ENCODE measurements around the gene FARS2.

The FARS2 gene

GRCh38 chr6:5442319-5442718 lies 181.0 kb downstream of the FARS2 start:
- H3K4me3 ChIP-seq (ENCODE audit: low read depth, low read length): no peak overlapping the region
- TF ChIP-seq MAX (IDR thresholded peaks at IDR 0.05; ENCODE audit: low read depth, low read length): no peak
- TF ChIP-seq MYC (IDR thresholded peaks at IDR 0.05; ENCODE audit: low read depth, low read length): no peak
- TF ChIP-seq POLR2A (IDR thresholded peaks at IDR 0.05; ENCODE audit: extremely low read depth, insufficient read length): no peak
- no peak for TF ChIP-seq CTCF (IDR thresholded peaks at IDR 0.05; ENCODE audit: low read depth, low read length)
- no peak for DNase-seq (ENCODE audit: low read depth)

- DNase-seq (ENCODE audit: low read depth): no peak
- TF ChIP-seq POLR2A (IDR thresholded peaks at IDR 0.05; ENCODE audit: extremely low read depth, insufficient read length) (no peak), MAX (IDR thresholded peaks at IDR 0.05; ENCODE audit: low read depth, low read length) (no peak), MYC (IDR thresholded peaks at IDR 0.05; ENCODE audit: low read depth, low read length) (no peak), CTCF (IDR thresholded peaks at IDR 0.05; ENCODE audit: low read depth, low read length) (no peak)
- H3K4me3 ChIP-seq (ENCODE audit: low read depth, low read length): no peak overlapping the region
These were observed 181.6 kb downstream of the FARS2 start for GRCh38 chr6:5442916-5443315.

DNA sequence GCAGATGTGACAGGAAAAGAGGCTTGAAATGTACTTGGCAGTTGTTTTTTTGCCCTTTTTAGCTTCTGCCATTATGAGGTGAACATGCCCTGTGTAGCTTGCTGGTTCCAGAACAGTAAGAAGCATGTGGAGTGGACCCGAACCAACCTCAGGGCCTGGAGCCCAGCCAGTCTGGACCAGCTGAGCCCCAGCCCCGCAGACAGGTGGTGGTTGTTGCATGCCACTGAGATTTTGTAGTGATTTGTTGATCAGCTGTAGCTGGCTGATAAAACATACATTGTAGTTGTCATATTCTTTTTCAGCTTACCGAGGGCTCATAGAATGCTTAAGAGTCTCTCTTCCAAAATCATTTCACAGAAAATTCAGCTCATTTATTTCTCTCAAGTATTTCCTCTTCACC lies 182.2 kb downstream of the FARS2 start:
- TF ChIP-seq MYC (IDR thresholded peaks at IDR 0.05; ENCODE audit: low read depth, low read length) (no peak), POLR2A (IDR thresholded peaks at IDR 0.05; ENCODE audit: extremely low read depth, insufficient read length) (no peak), CTCF (IDR thresholded peaks at IDR 0.05; ENCODE audit: low read depth, low read length) (no peak), MAX (IDR thresholded peaks at IDR 0.05; ENCODE audit: low read depth, low read length) (no peak)
- DNase-seq (ENCODE audit: low read depth): no peak
- no peak overlapping the region for H3K4me3 ChIP-seq (ENCODE audit: low read depth, low read length)

GRCh38 chr6:5446362-5447075 lies 185.2 kb downstream of the FARS2 start:
- TF ChIP-seq MAX (IDR thresholded peaks at IDR 0.05; ENCODE audit: low read depth, low read length) (no peak), CTCF (IDR thresholded peaks at IDR 0.05; ENCODE audit: low read depth, low read length) (no peak), POLR2A (IDR thresholded peaks at IDR 0.05; ENCODE audit: extremely low read depth, insufficient read length) (no peak), MYC (IDR thresholded peaks at IDR 0.05; ENCODE audit: low read depth, low read length) (no peak)
- H3K4me3 ChIP-seq (ENCODE audit: low read depth, low read length): no peak overlapping the region
- no peak for DNase-seq (ENCODE audit: low read depth)

- no peak overlapping the region for H3K4me3 ChIP-seq (ENCODE audit: low read depth, low read length)
- no peak for DNase-seq (ENCODE audit: low read depth)
- TF ChIP-seq CTCF (IDR thresholded peaks at IDR 0.05; ENCODE audit: low read depth, low read length) (no peak), POLR2A (IDR thresholded peaks at IDR 0.05; ENCODE audit: extremely low read depth, insufficient read length) (no peak)
These were observed 186.6 kb downstream of the FARS2 start for GRCh38 chr6:5447921-5448320.

DNA sequence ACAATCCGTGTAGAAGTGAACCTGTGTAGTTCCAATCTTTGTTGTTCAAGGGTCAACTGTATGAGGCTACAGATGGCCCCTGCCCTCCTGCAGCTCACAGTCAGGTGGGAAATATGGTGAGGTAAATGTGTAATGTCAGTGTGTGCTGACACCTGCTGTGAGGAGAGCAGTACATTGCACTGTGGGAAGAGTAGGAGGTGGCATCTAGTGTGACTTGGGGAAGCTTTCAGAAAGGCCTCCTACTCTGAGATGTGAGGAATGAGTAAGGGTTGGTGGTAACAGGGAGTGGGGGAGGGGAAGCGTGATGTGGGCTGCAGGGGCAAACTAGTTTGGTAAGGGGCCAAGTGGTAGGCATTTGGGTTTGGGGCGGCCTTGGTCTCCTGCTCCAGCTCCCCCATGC lies 188.8 kb downstream of the FARS2 start:
- DNase-seq (ENCODE audit: low read depth): no peak
- TF ChIP-seq POLR2A (IDR thresholded peaks at IDR 0.05; ENCODE audit: extremely low read depth, insufficient read length) (no peak), MYC (IDR thresholded peaks at IDR 0.05; ENCODE audit: low read depth, low read length) (no peak), MAX (IDR thresholded peaks at IDR 0.05; ENCODE audit: low read depth, low read length) (no peak), CTCF (IDR thresholded peaks at IDR 0.05; ENCODE audit: low read depth, low read length) (no peak)
- H3K4me3 ChIP-seq (ENCODE audit: low read depth, low read length): no peak overlapping the region

Data from NB4 (cell line).